Neural cell (in vitro differentiated cells): Measurements from ENCODE around the gene KPNA4. TPM values are rescaled to one million over a fixed set of nuclear protein-coding genes. Genes with fewer than 3 reads are reported as not detected.

Experiments used
- H2AFZ ChIP-seq: fragments of 200-600, 300-800 bp; sonication (generic), shearing (Covaris generic); 2 replicates; pipeline ENCODE4 v1.6.0; 2014; ENCODE audit warnings: low read depth, mild to moderate bottlenecking, antibody characterized with exemption, low read length, moderate library complexity
- H3F3A ChIP-seq: fragments of 200-600 bp; shearing (Covaris generic); 2 replicates; pipeline ENCODE4 v1.6.1; 2016; ENCODE audit warnings: mild to moderate bottlenecking, moderate library complexity, mixed read lengths, antibody characterized with exemption, low read length; ENCODE audit not compliant: insufficient read depth, poor library complexity, severe bottlenecking
- H3K27ac ChIP-seq: fragments of 200-600, 300-800 bp; sonication (generic), shearing (Covaris generic); 2 replicates; pipeline ENCODE4 v1.5.1; 2014; ENCODE audit warnings: mild to moderate bottlenecking, low read length, moderate library complexity
- H3K27me3 ChIP-seq: fragments of 300-800, 200-600 bp; sonication (generic), shearing (Covaris generic); 2 replicates; pipeline ENCODE4 v1.6.0; 2014; ENCODE audit warnings: mild to moderate bottlenecking, low read depth, low read length, moderate library complexity; ENCODE audit not compliant: insufficient read depth
- H3K36me3 ChIP-seq: fragments of 300-800, 200-600 bp; sonication (generic), shearing (Covaris generic); 2 replicates; pipeline ENCODE4 v1.5.1; 2014; ENCODE audit warnings: mild to moderate bottlenecking, antibody characterized with exemption, low read length, moderate library complexity; ENCODE audit not compliant: insufficient read depth
- H3K4me2 ChIP-seq: fragments of 300-800, 200-600 bp; sonication (generic), shearing (Covaris generic); 2 replicates; pipeline ENCODE4 v1.6.0; 2014; ENCODE audit warnings: mild to moderate bottlenecking, low read length
- H3K4me3 ChIP-seq: fragments of 300-800, 200-600 bp; sonication (generic), shearing (Covaris generic); 2 replicates; pipeline ENCODE4 v1.5.1; 2014; ENCODE audit warnings: mild to moderate bottlenecking, low read length, moderate library complexity
- H3K79me2 ChIP-seq: fragments of 200-600 bp; shearing (Covaris generic); replicated peaks from 2 replicates; pipeline ENCODE4 v1.6.0; 2014; ENCODE audit warnings: mild to moderate bottlenecking, low read length, moderate library complexity; ENCODE audit not compliant: insufficient read depth
- H3K9ac ChIP-seq: fragments of 300-800, 200-600 bp; sonication (generic), shearing (Covaris generic); 2 replicates; pipeline ENCODE4 v1.6.1; 2016; ENCODE audit warnings: mild to moderate bottlenecking, low read length, mixed read lengths
- H3K9me2 ChIP-seq: fragments of 200-600 bp; shearing (Covaris generic); 2 replicates; pipeline ENCODE4 v1.6.1; 2016; ENCODE audit warnings: mild to moderate bottlenecking, low read length, mixed read lengths; ENCODE audit not compliant: insufficient read depth
- H3K9me3 ChIP-seq: fragments of 200-600, 300-800 bp; sonication (generic), shearing (Covaris generic); 2 replicates; pipeline ENCODE4 v1.6.1; 2016; ENCODE audit warnings: mild to moderate bottlenecking, mixed run types, low read length, moderate library complexity, mixed read lengths
- H4K20me1 ChIP-seq: fragments of 200-600 bp; shearing (Covaris generic); 2 replicates; pipeline ENCODE4 v1.6.1; 2016; ENCODE audit warnings: mild to moderate bottlenecking, mixed run types; ENCODE audit not compliant: insufficient read depth
- CTCF ChIP-seq: fragments of 450-650 bp; IDR thresholded peaks from 2 replicates; pipeline ENCODE4 v1.5.1; 2014; ENCODE audit warnings: antibody characterized with exemption, mild to moderate bottlenecking, moderate library complexity; ENCODE audit not compliant: poor library complexity, severe bottlenecking
- EP300 ChIP-seq: fragments of 450-650 bp; conservative IDR thresholded peaks from 2 replicates; pipeline ENCODE4 v1.6.1; 2014; ENCODE audit warnings: antibody characterized with exemption, mild to moderate bottlenecking, moderate library complexity; ENCODE audit not compliant: poor library complexity, severe bottlenecking
- EZH2 ChIP-seq: fragments of 200-600, 300-800 bp; shearing (Covaris generic), sonication (generic); IDR thresholded peaks from 2 replicates; pipeline ENCODE4 v1.6.1; 2014; ENCODE audit warnings: antibody characterized with exemption, low read length, borderline replicate concordance, mild to moderate bottlenecking; ENCODE audit not compliant: insufficient read depth, poor library complexity, severe bottlenecking
- MXI1 ChIP-seq: fragments of 450-650 bp; conservative IDR thresholded peaks from 2 replicates; pipeline ENCODE4 v1.6.1; 2014; ENCODE audit warnings: antibody characterized with exemption, mild to moderate bottlenecking; ENCODE audit not compliant: poor library complexity, severe bottlenecking
- POLR2AphosphoS5 ChIP-seq: IDR thresholded peaks from 2 replicates; pipeline ENCODE4 v1.6.1; 2012
- RAD21 ChIP-seq: fragments of 450-650 bp; conservative IDR thresholded peaks from 2 replicates; pipeline ENCODE4 v1.6.1; 2014; ENCODE audit warnings: antibody characterized with exemption, mild to moderate bottlenecking, moderate library complexity
- REST ChIP-seq: IDR thresholded peaks from 2 replicates; pipeline ENCODE4 v1.6.1; 2012; ENCODE audit warnings: borderline replicate concordance
- SMC3 ChIP-seq: fragments of 450-650 bp; conservative IDR thresholded peaks from 2 replicates; pipeline ENCODE4 v1.6.1; 2014; ENCODE audit warnings: antibody characterized with exemption, mild to moderate bottlenecking, moderate library complexity; ENCODE audit not compliant: poor library complexity
- TAF1 ChIP-seq: IDR thresholded peaks from 2 replicates; pipeline ENCODE4 v1.6.1; 2012; ENCODE audit warnings: low read depth
- polyA plus RNA-seq: library from polyadenylated mRNA; depleted of rRNA; stranded (reverse); fragments of >200 nt; gene quantifications from 2 replicates; pipeline ENCODE4 v1.2.3, GENCODE V29; 2014

The KPNA4 gene
- polyA plus RNA-seq, 1 donor from 2014 or later: 23.1 TPM

GRCh38 chr3:160567774-160568173 lies 2.4 kb upstream of the KPNA4 start:
- Histone ChIP-seq H3K9me2 (no peaks in the 10 kb centered on the region), H3F3A (peaks cover 3% of the 10 kb centered on the region), H3K27ac (no peak overlapping the region), H3K4me2 (no peak overlapping the region), H3K27me3 (no peaks in the 10 kb centered on the region), H3K9ac (no peak overlapping the region), H3K9me3 (no peaks in the 10 kb centered on the region), H4K20me1 (no peaks in the 10 kb centered on the region), H3K79me2 (peaks cover 18% of the 10 kb centered on the region), H2AFZ (no peak overlapping the region), H3K36me3 (no peaks in the 10 kb centered on the region), H3K4me3 (no peak overlapping the region)
- TF ChIP-seq SMC3 (no peak), RAD21 (no peak), MXI1 (no peak), CTCF (no peak), TAF1 (no peak)

GRCh38 chr3:160566499-160566898 lies 1.1 kb upstream of the KPNA4 start:
- no peak for TF ChIP-seq REST
- H3K36me3 ChIP-seq: no peaks in the 10 kb centered on the region
- H3K9ac ChIP-seq: no peak overlapping the region
- peak overlapping the region; percentile 44 for H3K4me2 ChIP-seq
- no peaks in the 10 kb centered on the region for H3K9me3 ChIP-seq
- H3K9me2 ChIP-seq: no peaks in the 10 kb centered on the region
- H3K27me3 ChIP-seq: no peaks in the 10 kb centered on the region
- peaks cover 30% of the 10 kb centered on the region for H3K79me2 ChIP-seq
- H2AFZ ChIP-seq: peak overlapping the region; percentile 65
- peaks cover 3% of the 10 kb centered on the region for H3F3A ChIP-seq
- no peaks in the 10 kb centered on the region for H4K20me1 ChIP-seq
- H3K27ac ChIP-seq: no peak overlapping the region
- peak overlapping the region; percentile 75 for H3K4me3 ChIP-seq

- H3F3A ChIP-seq: peaks cover 3% of the 10 kb centered on the region
- H3K9ac ChIP-seq: peak overlapping the region; percentile 88
- no peaks in the 10 kb centered on the region for H3K9me2 ChIP-seq
- H3K27me3 ChIP-seq: no peaks in the 10 kb centered on the region
- no peaks in the 10 kb centered on the region for H4K20me1 ChIP-seq
- peaks cover 45% of the 10 kb centered on the region for H3K79me2 ChIP-seq
- H3K27ac ChIP-seq: peak overlapping the region; percentile 87
- H3K4me3 ChIP-seq: peak overlapping the region; percentile 75
- H3K4me2 ChIP-seq: no peak overlapping the region
- TF ChIP-seq RAD21 (no peak), SMC3 (no peak), REST (no peak), EP300 (no peak), TAF1 (no peak), CTCF (no peak), MXI1 (no peak), POLR2AphosphoS5 (no peak), EZH2 (no peak)
- peak overlapping the region; percentile 57 for H2AFZ ChIP-seq
- no peaks in the 10 kb centered on the region for H3K36me3 ChIP-seq
- no peaks in the 10 kb centered on the region for H3K9me3 ChIP-seq
Observed at GRCh38 chr3:160564949-160565441, 376 bp downstream of the KPNA4 start.
